Skin epidermis (tissue), 12 donors: Measurements from ENCODE around the gene CUEDC1.
A peak's percentile ranks its signal among the peaks of the same experiment; 100 is the strongest.

Source experiments
- H3K27ac ChIP-seq, 21 experiments: fragments of 200-600 bp; sonication (generic) in 11 of 21; one replicate each; pipeline ENCODE4 v1.5.0; 2020; ENCODE audit warnings: mild to moderate bottlenecking in 3 of 21, inconsistent platforms in 2 of 21, moderate library complexity in 2 of 21
- H3K4me3 ChIP-seq, 7 experiments: fragments of 200-600 bp; sonication (generic) in 2 of 7; one replicate each; pipeline ENCODE4 v1.5.0; 2020; ENCODE audit warnings: inconsistent platforms in 2 of 7, mild to moderate bottlenecking in 2 of 7, moderate library complexity in 1 of 7

The CUEDC1 gene

DNA sequence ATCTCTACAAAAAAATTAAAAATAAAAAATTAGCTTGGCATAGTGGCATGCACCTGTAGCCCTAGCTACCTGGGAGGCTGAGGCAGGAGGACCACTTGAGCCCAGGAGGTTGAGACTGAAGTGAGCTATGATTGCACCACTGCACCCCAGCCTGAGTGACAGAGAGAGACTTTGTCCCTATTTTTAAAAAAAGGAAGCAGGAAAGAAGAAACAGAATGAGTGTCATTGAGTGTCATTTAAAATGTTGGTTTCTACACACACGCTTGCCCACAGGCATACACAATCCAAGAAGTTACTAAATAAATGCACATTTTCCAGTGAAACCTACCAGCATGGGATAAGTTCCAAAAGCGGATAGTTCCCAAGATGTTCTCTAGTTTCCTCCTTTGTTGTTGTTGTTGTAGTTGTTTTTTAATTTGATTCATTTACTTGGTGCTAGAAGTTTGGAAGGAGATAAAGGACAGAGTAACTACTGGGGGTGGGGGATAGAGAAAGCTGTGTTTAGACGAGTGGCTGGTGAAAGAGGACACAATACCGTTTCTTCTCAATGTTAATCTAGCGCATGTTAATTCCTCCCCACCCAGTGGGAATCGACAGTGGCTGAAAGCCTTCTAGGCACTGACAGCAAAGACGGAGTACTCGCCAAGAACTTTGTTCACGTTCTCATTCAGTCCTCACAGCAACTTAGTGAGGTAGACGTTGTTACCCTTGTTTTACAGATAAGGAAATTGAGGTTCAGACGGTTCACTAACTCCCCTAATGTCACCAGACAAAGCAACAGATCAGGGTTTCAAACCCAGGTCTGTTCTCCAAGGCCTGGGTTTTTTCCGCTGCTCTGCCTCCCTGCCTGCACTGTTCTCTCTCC is 122.7 kb downstream of the CUEDC1 start:
- Histone ChIP-seq H3K4me3 (peak overlapping the region in 2 of 7 experiments; percentile 27 to 28), H3K27ac (peak overlapping the region in 8 of 21 experiments; percentile 3 to 64 (median 24))

DNA sequence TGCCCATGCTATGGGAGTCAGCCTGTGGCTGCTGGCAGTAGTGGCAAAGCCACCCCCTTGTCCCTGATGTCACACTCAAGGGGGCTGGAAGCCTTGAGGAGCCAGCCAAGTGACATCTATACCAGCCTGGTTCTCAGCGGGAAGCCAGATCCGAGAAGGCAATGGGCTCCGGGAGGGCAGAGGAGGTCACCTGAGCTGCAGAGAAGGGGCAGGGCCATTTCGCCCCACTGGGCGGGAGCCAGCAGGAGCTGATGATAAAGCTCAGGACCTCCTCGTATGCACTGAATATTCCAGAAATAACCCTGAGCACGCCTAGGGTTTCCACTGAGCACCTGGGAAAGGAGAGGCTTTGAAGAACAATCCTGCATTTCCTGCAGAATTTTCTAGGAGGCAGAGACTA is 124.3 kb downstream of the CUEDC1 start:
- no peak overlapping the region for H3K27ac ChIP-seq
- no peak overlapping the region for H3K4me3 ChIP-seq

DNA sequence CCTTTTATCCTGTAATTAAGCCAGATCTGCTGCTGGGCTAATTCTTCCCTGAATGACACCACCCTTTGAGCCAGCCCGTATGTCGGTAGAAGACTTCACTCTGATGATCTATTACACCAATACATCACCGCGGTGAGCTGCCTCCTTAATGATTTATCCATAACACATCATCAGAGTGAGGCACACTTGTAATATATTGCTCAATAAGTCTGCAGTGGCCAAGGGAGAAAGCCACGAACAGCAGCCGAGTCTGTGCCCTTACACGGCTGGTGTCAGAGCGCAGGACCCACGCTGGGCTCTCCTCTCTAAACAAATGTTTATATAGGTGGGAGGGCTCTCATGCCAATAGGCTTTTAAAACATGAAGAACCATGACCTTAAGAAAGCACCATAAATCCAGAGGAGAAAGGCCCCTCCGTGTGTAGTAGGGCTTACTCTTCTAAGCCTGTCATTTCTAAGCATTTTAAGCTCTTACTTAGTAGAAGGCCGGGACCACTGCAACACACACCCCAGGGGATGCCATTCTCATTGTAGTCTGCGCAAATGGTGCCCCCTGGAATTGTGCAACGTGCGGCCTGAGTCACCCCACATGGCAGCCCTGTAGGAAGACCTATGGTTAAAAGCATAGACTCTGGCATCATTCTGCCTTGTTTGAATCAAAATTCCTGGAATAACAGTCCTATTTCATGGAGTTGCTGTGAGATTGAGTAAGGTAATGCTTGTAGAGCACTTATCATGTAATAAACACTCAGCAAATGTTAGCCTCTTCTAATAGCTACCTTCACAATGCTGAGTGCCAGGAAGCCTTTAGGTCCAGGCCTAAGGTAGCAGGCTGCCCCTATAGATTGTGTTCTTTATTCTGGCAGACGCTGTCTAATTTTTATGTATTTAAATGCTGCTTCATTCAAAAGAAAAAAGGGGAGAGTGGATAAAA is 131.5 kb downstream of the CUEDC1 start:
- no peak overlapping the region for H3K27ac ChIP-seq
- no peak overlapping the region for H3K4me3 ChIP-seq

DNA sequence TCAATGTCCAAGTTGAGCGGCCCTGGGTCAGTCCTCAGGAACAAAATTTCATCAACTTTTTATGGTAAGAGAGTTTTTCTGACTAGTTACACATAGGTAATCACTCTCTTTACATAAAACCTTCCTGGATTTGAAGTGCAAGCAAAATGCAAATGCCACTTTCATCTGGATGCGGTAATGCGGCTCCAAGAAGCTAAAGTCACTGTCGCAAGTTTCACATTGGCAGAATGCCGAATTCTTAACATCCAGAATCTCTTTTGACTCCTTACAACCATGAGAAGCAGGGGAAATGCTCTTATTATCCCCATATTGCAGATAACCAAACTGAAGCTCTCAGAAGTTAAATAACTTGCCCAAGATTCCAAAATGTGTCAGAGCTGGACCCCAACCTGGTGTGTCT is 135.3 kb downstream of the CUEDC1 start:
- Histone ChIP-seq H3K27ac (no peak overlapping the region), H3K4me3 (no peak overlapping the region)

DNA sequence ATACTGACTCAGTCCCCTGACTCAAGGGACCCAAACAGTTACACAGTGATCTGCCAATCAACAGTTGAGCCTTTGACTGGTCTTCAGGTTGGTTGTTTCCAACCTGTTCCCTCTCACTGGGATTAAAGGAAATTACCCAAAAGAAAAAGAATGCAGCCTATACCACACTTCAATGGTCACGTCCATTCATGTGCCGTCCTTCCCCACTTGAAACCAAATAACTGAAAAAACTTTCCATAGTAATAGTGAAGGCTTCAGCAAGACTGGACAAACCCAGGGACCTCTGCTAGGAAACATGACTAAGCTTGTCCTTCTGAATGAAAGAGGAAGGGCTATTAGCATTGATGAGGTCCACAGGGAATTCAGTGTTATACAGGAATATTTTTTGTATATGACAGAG is 135.9 kb downstream of the CUEDC1 start:
- H3K27ac ChIP-seq = no peak overlapping the region
- no peak overlapping the region for H3K4me3 ChIP-seq

DNA sequence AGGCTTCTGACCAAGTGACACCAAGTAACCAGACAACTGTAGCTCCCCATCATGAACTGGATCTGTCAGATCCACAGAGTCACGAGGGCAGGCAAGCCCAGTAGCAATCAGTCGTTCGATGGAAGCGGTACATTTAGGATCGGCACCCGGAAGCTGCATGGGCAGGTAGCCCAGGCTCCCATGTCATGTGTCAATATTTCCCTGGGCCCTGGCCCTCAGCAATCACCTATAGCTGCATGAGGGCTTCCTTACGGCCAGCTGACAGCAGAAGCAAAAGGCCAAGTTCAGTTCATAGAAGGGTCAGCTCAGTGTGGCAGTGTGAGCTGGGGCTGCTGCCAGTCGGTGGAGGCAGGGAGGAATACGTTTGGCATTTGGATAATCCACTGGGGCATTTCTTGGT is 137.1 kb downstream of the CUEDC1 start:
- no peak overlapping the region for H3K4me3 ChIP-seq

DNA sequence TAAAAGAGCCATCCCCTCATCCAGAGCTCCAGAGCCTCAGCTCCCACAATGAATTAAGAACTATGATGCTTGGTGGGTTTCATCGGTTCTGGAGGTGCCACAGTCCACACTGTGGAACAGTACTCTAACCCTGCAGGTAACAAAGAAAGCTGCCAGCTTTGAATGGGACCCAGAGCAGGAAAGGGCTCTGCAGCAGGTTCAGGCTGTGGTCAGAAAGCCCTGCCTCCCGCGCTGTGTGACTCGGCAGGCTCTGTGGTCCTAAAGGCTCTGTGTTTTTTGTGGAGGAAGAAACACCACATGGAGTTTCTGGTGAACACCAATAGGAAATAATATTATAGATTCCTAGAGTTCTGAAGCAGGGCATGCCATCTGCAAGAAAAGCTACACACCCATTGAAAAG is 137.9 kb downstream of the CUEDC1 start:
- no peak overlapping the region for H3K4me3 ChIP-seq
- no peak overlapping the region for H3K27ac ChIP-seq

More for the DNA sequence above, 137.1 kb downstream of the CUEDC1 start:
- no peak overlapping the region for H3K27ac ChIP-seq

DNA sequence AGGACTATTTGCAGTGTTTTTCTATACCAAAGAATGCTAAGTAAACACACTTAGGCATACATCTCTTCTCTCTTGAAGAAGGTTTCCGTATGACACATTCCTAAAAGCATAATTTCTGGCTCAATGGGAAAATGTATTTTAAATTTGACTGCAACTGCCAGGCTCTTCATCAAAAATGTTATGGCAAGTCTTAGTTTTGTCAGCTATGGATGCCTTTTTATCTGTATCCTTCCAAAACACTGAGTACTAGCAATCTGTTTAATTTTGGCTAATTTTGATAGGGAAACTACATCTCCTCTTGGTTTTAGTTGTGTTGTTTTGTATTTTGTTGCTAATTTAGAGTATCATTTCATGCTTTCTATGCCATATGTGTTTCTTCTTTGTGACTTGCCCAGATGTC is 140.8 kb downstream of the CUEDC1 start:
- Histone ChIP-seq H3K27ac (no peak overlapping the region), H3K4me3 (no peak overlapping the region)

DNA sequence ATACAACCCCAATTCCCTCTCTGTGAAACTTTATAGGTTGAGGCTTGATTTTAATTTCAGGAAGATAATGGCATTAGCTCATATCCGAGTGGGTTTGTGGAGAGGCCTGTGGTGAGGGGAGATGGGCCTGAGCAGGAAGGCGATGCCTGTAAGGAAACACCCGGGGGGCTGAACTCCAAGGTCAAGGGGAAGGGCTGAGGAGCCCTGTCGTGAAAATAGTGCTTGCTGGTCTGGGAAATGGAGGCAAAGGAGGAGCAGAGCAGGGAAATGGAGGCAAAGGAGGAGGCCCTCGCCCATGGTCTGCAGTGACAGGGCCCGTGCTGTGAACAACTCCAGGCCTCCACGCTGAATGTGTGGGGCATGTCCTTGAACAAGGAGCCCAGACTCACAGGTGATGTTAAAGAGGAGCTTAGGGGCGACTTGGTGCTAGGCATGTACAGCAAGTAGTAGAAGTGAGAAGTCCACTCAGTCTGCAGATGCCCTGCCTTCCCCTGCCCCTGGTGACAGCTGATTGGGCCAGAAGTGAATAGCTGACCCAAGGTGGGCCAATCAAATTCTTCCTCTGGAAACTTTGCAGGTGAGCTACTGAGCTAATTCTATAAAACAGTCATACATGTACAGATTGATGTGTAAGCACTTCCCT is 143.5 kb downstream of the CUEDC1 start:
- H3K27ac ChIP-seq = no peak overlapping the region
- H3K4me3 ChIP-seq = no peak overlapping the region
